Adipose tissue (tissue), 3 donors: ENCODE results near the gene KCTD5. TPM values are rescaled to one million over a fixed set of nuclear protein-coding genes. Genes with fewer than 3 reads are reported as not detected.
"Not testable (repeated sequence)": the region's sequence is repeated elsewhere in the genome, so short reads cannot be mapped to it uniquely, and the experiment has no call there.

Experiments used
- H3K27ac ChIP-seq: one replicate; pipeline ENCODE4 v1.5.1; 2013; ENCODE audit warnings: low read depth, low read length
- WGBS, 3 donors: extraction: QIAGEN DNeasy Blood & Tissue Kit; methylation state at CpG; one replicate each; pipeline ENCODE4 v1.1.7; 2013; 5-methylcytosine and 5-hydroxymethylcytosine counted together
- polyA plus RNA-seq, 3 donors: library from polyadenylated mRNA; stranded (reverse); fragments of 200-250 nt; gene quantifications; one replicate each; pipeline ENCODE4 v1.2.3, GENCODE V29; 2013
- donor health status: healthy with polysubstance abuse.
- donor health status: Bipolar disorder and iron deficiency.
- donor health status: healthy.

Gene KCTD5
- polyA plus RNA-seq, 3 donors: 6.5 to 17.1 (median 12.2) TPM

DNA sequence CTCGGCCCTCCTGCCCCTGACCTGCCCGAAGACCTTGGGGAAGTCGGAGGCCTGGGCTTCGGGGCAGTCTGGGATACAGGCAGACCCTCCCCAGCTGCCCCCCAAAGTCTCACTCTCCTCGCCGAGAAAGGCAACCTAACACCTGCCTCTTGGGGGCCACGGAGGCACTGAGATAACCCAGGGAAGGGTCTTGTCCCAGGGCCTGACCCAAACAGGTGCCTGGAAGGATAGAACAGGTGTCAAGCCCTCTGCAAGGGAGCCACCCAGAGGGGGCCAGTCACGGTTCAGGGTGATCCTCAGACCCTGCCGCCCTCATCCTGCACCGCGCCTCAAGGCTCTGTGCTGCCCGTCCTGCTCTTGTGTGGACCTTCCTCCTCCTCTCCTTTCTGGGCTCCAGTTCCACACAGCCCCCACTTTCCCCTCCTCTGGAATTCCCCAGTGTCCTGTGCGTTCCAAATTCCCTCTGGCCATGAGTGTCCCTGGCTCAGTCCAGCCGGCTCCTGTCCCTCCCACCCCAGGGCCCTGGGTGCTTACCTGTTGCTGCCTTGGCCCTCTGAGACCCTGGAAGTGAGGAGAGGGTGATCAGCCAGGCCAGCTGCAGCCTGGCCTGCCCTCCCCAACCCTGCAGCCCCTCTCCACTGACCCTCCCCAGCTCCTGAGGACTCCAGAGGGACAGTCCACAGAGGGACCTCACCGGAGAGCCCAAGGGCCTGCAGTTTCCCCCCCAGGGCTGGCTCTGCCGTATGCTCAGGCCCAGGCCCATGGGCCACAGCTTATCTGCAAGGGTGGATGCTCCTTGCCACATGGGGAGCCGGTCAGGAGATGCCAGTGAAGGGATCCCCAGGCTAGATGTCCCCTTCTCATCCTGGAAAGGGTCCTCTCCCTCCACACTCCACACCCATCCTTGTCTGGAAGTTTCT lies 33.9 kb downstream of the KCTD5 start:
- H3K27ac ChIP-seq: no peak overlapping the region
- WGBS, 3 donors: 57 to 72% (median 70%) methylated on average over 17 of the region's 17 CpGs

DNA sequence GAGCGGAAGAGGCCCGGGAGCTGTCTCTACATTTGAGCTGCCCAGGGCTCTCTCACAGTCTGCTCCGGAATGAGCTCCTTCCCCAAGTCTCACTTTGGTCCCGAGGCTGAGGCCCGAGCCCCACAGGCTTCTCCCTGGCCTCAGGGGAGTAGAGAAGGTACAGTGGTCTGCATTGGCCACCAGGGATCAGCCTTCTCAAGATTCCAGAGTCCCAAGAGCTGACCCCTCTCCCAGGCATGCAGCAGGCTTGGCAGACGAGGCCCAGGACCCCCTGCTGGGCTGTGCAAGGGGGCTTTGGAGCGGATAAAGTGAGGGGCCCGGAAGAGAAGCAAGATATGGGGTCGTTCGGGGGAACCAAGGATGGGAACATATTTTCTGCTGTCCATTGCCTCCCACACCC lies 34.6 kb downstream of the KCTD5 start:
- no peak overlapping the region for H3K27ac ChIP-seq
- 76 to 84% (median 82%) methylated on average over 10 of the region's 10 CpGs for WGBS, 3 donors

DNA sequence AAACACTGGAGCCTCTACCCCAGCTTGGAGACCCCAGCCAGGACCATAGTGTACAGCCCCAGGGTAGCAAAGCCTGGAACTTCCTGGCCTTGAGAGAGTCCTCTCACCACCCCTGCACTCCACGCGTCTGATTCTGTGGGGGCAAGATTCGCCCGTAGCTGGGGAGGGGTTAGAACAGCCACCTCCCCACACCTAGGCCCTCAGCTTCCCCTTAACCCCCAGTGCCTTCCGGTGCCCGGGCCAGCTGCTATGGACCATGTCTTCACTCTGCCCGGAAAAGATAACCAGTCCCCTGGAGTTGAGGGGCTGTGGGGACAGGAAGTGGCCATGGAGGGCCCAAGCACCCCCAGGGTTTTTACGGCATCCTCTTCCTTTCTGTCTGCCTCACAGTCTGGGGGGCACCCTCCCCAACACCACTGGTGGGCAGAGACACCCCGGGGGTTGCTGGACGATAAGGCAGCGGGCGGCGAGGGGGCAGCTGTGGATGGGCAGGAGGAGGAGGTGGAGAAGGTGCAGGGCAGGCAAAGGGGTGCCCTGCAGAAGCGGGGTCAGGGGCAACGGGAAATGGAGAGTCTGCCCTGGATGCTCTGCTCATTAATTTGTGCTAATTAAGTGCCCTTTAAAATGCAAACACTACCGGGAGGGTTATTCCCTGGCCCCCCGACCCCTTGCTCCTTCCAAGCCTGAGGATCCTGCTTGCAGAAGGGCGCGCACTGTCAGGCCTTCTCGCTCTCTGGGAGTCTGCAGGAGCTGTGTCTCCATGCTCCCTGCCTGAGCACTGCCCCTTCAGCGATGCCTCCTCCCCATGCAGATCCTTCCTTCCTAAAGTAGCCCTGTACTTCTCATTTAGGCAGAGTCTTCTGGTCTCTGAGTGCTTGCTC lies 35.3 kb downstream of the KCTD5 start:
- WGBS, 3 donors: 62 to 87% (median 71%) methylated on average over 21 of the region's 21 CpGs
- H3K27ac ChIP-seq: no peak overlapping the region

DNA sequence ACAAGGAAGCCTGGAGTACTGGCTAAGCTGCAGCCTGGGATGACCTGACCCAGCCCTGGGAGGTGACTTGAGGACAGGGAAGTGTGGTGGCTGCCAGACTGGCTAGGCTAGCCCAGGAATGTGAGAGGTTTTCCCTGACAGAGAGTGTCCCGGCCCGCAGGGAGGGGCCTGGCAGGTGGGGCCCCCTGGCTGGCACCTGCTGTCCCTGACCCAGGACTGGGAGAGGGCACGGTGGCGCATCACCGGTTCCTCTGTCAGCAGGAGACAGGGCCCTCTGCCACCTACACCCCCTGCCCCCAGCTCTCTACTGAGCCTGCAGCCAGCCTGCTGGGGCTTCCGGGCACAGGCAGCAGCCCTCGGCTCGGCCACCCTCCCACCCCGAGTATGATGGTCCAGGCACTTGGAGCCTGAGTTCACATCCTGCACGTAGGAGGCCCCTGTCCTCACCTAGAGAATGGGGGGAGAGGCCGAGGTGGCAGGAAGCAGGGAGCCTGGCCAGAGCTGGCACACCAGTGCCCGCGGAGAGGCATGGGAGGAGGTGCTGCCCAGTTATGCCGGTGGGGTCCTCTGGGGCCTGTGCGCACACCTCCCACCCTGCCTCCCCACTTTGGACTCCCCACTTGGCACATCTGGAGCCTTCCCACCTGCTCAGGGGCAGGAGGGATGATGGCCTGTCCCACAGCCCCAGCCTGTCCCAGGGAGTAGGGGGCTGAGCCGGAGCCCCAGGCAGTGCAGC lies 37.2 kb downstream of the KCTD5 start:
- 66 to 85% (median 74%) methylated on average over 13 to 16 of the region's 16 CpGs for WGBS, 3 donors
- no peak overlapping the region for H3K27ac ChIP-seq

DNA sequence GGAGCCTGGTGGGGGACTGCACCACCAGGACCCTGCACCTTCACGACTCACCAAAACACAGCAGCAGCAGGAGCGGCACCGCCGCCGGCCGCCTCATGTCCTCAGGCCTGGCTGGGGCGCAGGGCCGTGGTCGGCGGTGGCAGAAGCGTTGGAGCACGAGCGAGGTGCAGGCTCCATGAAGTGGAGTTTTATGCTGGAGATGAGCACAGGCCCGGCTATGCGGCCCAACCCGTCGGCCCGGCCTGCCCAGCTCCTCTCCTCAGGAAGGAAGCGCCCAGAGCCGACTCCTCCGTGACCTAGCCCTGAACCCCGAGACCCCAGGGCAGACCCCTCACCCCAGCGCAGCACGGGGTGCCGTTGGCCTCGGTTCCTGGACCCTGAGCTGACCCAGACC lies 37.7 kb downstream of the KCTD5 start, which contains the start of gene PRSS27:
TSS of gene PRSS27 (minus strand) at position 161 of the 394 bp plus-strand sequence. CDS start at position 97, 64 bp downstream.
- H3K27ac ChIP-seq: no peak within 1 kb of the TSS
- 82 to 88% (median 85%) methylated on average over 23 to 26 of the region's 26 CpGs for WGBS, 3 donors

DNA sequence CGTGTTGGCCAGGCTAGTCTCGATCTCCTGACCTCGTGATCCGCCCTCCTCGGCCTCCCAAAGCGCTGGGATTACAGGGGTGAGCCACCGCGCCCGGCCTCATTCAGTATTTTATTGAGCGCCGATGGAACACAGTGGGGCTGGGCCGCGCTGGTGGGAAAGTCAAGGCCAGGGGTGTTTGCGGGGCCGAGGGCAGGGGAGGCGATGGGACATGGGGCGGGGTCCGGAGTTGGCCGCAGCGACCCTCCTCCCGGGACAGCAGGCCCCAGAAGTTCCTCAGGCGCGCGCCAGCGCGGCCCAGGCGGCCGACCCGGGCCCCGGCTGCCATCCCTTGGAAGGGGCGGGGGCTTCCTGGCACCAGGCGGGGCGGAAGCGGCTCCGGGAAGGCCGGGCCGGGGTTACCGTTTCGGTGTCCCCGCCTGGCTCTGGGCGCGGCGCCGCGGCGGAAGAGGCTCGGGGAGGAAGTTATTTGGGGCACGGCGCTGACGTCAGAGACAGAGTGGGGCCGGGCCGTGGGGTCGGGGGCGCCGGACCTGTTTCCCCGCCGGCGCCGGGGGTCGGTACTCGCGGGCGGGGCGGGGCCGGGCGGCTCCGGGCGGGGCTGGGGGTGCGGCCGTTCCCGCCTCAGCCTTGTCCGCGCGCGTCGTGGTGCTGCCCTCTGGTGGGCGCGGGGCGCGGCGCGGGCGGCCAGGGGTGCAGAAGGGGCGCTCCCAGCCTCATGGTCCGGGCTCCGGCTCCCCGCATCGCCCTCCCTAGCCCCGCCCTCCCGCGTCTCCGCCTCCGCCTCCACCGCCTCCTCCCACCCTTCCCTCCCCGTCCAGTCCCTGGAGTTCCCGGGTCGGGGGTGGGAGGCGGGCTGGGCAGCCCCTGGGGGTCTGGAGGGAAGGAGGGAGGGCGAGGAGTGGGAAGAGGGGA lies 38.7 kb downstream of the KCTD5 start:
- 2 to 3% (median 2%) methylated on average over 65 to 99 of the region's 99 CpGs for WGBS, 3 donors
- H3K27ac ChIP-seq: no peak overlapping the region

DNA sequence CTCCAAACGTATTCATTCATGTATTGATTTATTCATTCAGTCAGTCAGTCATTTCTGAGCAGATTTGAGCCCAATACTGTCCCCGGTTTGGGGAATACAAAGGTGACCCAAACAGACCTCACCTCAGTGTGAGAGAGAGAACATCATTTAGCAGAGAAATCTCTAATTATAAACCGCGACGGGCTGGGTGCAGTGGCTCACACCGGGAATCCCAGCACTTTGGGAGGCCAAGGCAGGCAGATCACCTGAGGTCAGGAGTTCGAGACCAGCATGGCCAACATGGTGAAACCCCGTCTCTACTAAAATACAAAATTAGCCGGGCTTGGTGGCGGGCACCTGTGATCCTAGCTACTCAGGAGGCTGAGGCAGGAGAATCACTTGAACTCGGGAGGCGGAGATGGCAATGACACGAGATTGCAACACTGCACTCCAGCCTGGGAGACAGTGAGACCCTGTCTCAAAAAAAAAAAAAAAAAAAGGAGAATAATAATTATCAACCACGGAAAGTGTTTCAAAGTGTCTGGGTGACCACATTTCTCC lies 39.4 kb downstream of the KCTD5 start:
- not testable (repeated sequence) for H3K27ac ChIP-seq
- 36 to 40% (median 37%) methylated on average over 14 of the region's 14 CpGs for WGBS, 3 donors

DNA sequence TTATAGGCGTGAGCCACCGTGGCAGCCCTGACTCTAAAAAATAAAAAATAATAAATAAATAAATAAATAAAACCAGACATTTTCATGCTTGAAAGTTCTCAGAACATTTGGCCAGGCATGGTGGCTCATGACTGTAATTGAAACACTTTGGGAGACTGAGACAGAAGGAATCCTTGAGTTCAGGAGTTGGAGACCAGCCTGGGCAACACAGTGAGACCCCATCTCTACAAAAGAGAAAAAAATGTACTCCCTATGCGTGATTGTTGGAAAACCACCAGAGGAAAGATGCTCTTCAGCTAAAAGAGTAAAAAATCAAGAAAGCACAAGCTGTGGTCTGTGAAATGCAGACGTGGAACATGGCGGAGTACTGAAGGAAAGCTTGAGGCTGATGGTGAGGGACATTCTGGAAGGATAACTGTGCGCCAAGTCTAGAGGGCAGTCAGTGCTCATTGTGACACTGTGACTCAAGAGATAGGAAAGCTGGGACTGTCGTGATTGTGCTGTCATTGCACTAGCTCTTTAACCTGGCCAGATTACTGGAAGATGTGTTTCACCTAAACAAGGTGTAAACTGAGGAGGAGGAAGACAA lies 41.9 kb downstream of the KCTD5 start:
- WGBS, 3 donors: 73 to 85% (median 81%) methylated on average over 7 of the region's 7 CpGs
- no peak overlapping the region for H3K27ac ChIP-seq

DNA sequence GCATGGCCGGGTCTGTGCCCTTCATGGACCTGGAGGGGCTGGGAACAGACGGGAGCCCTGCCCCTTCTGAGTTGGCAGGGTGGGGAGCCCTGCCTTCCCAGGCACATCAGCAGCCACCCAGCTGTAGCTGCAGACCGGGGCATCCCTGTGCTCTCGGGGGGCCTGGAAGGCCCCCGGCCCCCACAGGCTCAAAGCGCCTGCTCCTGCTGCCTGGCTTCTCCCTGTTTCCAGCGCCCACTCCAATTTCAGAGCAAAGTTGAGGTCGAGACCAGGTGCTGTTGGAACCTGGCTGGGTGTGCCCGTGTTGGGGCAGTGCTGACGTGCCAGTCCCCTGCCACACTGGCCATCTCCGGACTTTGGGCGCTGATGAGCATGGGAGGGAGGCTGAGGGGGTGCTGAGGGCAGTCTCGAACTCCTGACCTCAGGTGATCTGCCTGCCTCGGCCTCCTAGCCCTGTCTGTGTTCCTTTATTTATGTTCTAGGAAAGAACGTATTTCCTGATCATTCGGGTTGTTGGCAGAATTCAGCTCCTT lies 42.6 kb downstream of the KCTD5 start:
- WGBS, 3 donors: 68 to 73% (median 68%) methylated on average over 16 of the region's 16 CpGs

DNA sequence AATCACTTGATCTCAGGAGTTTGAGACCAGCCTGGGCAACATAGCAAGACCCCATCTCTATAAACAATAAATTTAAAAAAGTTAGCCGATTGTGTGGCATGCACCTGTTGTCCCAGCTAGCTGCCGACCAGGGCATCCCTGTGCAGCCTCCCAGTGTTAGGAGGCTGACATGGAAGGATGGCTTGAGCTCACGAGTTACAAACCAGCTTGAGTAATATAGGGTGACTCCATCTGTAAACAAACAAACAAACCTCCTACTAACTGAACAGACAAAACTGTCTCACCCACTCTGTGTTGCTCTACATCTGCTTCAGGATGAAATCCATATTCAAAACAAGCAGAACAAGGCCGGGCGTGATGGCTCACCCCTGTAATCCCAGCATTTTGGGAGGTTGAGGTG lies 44.6 kb downstream of the KCTD5 start:
- 78 to 89% (median 86%) methylated on average over 5 of the region's 5 CpGs for WGBS, 3 donors
- H3K27ac ChIP-seq: no peak overlapping the region

More for the DNA sequence above, 42.6 kb downstream of the KCTD5 start:
- no peak overlapping the region for H3K27ac ChIP-seq

DNA sequence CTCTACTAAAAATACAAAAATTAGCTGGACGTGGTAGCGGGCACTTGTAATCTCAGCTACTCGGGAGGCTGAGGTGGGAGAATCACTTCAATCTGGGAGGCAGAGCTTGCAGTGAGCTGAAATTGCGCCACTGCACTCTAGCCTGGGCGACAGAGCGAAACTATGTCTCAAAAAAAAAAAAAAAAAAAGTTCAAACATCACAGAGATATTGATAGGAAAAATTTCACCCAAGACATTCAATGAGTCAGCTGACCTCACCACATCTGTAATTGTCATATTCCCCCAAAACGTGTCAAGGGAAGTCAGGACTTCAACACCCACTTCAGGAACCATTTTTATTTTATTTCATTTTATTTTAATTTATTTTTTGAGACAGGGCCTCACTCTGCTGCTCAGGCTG lies 45.7 kb downstream of the KCTD5 start:
- WGBS, 3 donors: 79 to 89% (median 84%) methylated on average over 7 of the region's 7 CpGs
- H3K27ac ChIP-seq: no peak overlapping the region

DNA sequence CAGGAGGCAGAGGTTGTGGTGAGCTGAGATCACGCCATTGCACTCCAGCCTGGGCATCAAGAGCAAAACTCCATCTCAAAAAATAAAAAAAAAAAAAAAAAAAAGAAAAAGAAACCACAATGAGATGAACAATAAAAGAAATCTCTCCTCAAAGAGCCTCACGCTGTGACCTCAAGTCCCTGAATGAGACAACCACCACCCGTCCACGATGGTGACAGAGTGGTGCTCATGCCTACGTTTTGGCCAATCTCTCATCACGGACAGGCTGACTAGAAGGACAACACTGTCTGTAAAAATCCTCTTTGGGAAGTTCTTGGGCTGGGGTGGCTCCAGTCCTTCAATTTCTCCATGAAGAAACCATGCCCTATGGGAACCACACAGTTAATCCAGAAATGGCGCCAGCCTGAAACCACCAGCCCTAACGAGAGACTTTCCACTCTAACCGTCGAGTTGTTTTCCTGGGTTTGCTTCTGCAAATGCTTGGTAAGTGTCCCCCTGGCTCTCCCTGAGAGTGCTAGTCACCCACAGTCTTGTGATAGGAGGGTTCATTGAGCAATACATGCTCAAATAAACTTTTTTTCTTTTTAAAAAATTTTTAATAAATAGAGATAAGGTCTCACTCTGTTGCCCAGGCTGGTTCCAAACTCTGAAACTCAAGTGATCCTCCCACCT lies 52.7 kb downstream of the KCTD5 start:
- H3K27ac ChIP-seq: no peak overlapping the region
- WGBS, 3 donors: 67 to 78% (median 68%) methylated on average over 10 of the region's 10 CpGs

DNA sequence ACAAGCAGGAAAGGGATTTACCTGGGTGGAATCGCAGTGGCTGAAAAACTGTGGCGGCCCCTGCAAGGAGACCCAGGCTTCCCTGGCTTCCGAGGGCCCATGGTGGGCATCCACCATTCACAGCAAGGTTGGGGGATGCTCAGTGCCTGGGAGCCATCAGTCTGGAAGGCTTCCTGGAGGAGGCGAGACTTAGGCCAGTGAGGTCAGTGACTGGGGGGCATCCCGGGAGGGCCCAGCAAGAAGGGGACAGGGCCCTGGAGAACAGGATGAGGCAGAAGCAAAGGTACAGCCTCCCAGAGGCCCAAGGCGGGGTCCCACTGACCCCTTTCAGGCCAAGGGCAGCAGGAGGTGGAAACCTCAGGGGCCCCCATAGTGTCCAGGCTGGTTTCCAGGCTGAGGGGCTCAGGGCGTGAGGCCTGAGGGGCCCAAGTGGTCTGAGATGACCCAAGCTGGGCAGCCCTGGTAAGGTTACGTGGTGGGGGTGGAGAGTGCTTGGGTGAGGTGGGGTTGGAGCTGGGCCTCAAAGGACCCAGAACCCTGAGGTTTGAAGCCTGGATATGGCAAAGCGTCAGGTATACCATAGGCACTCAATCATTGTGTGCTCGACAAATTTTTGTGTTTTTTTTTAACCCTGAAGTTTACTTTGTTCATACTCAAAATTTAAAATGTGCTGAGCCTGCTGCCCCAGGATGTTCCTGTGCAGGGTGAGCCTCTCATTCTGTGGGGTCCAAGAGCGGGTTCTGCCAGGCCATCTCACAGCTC lies 54.3 kb downstream of the KCTD5 start:
- 89 to 92% (median 89%) methylated on average over 11 of the region's 11 CpGs for WGBS, 3 donors
- H3K27ac ChIP-seq: no peak overlapping the region

DNA sequence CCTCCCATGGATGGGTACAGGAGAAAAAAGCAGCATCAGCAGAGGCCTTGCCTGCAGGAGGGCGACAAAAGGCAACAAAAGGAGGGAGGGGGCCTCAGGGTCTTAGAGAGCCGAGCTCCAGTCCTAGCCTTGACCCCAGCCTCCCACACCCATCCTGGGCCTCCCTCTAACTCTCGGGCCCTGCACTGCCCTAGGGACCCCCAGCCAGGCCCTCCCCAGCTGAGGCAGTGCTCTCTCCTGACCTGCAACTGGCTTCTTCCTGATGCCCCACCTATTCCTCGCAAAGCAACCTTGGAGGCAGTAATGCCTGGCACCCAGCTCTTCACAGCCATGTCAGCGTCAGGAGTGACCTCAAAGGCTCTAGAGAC lies 54.9 kb downstream of the KCTD5 start:
- 82 to 84% (median 83%) methylated on average over 5 of the region's 5 CpGs for WGBS, 3 donors

DNA sequence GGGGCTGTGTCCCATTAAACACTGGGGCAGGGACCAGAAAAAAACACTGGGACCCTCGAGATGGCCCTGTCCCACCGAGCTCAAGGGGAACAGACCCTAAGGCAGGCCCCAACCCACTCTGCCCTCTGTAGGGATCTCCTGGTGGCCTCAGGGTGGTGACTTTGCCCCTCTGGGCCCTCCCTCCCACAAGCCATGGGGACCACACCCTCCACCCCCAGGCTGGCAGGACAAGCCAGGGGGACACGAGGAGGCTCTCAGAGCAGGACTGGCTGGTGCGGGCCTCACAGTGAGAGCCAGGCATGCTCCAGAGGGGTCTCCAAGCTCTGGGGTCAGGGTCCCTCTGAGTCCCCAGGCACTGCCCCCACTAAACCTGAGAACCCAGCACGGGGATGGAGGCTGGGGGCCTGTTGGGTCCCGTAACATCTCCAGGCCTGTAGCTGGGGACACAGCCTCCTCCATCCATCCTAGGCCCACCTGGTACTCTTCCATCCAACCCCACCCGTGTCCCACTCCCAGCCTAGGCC lies 55.6 kb downstream of the KCTD5 start:
- H3K27ac ChIP-seq: no peak overlapping the region
- 75 to 85% (median 79%) methylated on average over 7 of the region's 7 CpGs for WGBS, 3 donors

More for the DNA sequence above, 54.9 kb downstream of the KCTD5 start:
- H3K27ac ChIP-seq: no peak overlapping the region
